ENCODE measurements around the gene GATAD2A.

GATAD2A gene

GRCh38 chr19:19495614-19496603 is 90.4 kb downstream of the GATAD2A start:
- Histone ChIP-seq H3K4me1 (ENCODE audit: control insufficient read depth in 1 of 2, insufficient read depth in 1 of 2, low read depth in 1 of 2, low read length in 1 of 2) (no peaks in the 10 kb centered on the region), H3K36me3 (peaks cover 92% of the 10 kb centered on the region), H3K9me3 (no peaks in the 10 kb centered on the region), H3K4me3 (ENCODE audit: low read depth in 1 of 2, low read length in 1 of 2) (no peak overlapping the region), H3K27me3 (no peaks in the 10 kb centered on the region), H3K27ac (no peak overlapping the region)
- no peak for TF ChIP-seq CTCF (IDR thresholded peaks at IDR 0.05)

- Histone ChIP-seq H3K27me3 (no peaks in the 10 kb centered on the region), H3K36me3 (peaks cover 97% of the 10 kb centered on the region), H3K4me1 (ENCODE audit: control insufficient read depth in 1 of 2, insufficient read depth in 1 of 2, low read depth in 1 of 2, low read length in 1 of 2) (no peaks in the 10 kb centered on the region), H3K9me3 (no peaks in the 10 kb centered on the region), H3K27ac (no peak overlapping the region), H3K4me3 (ENCODE audit: low read depth in 1 of 2, low read length in 1 of 2) (no peak overlapping the region)
- TF ChIP-seq CTCF (IDR thresholded peaks at IDR 0.05): no peak
These were observed 92.9 kb downstream of the GATAD2A start for GRCh38 chr19:19498255-19498991.

- no peak for TF ChIP-seq CTCF (IDR thresholded peaks at IDR 0.05)
- no peaks in the 10 kb centered on the region for H3K27me3 ChIP-seq
- H3K27ac ChIP-seq: no peak overlapping the region
- H3K9me3 ChIP-seq: no peaks in the 10 kb centered on the region
- H3K36me3 ChIP-seq: peaks cover 97% of the 10 kb centered on the region
- no peak overlapping the region for H3K4me3 ChIP-seq (ENCODE audit: low read depth in 1 of 2, low read length in 1 of 2)
- H3K4me1 ChIP-seq (ENCODE audit: control insufficient read depth in 1 of 2, insufficient read depth in 1 of 2, low read depth in 1 of 2, low read length in 1 of 2): no peaks in the 10 kb centered on the region
These were observed 94.0 kb downstream of the GATAD2A start for GRCh38 chr19:19499272-19499995.

GRCh38 chr19:19500975-19501644 is 95.6 kb downstream of the GATAD2A start:
- Histone ChIP-seq H3K27me3 (no peaks in the 10 kb centered on the region), H3K9me3 (no peaks in the 10 kb centered on the region), H3K36me3 (peaks cover 100% of the 10 kb centered on the region), H3K27ac (no peak overlapping the region), H3K4me3 (ENCODE audit: low read depth in 1 of 2, low read length in 1 of 2) (no peak overlapping the region), H3K4me1 (ENCODE audit: control insufficient read depth in 1 of 2, insufficient read depth in 1 of 2, low read depth in 1 of 2, low read length in 1 of 2) (no peaks in the 10 kb centered on the region)
- no peak for TF ChIP-seq CTCF (IDR thresholded peaks at IDR 0.05)

- H3K27ac ChIP-seq: no peak overlapping the region
- H3K36me3 ChIP-seq: peaks cover 100% of the 10 kb centered on the region
- H3K4me3 ChIP-seq (ENCODE audit: low read depth in 1 of 2, low read length in 1 of 2): no peak overlapping the region
- no peaks in the 10 kb centered on the region for H3K4me1 ChIP-seq (ENCODE audit: control insufficient read depth in 1 of 2, insufficient read depth in 1 of 2, low read depth in 1 of 2, low read length in 1 of 2)
- no peak for TF ChIP-seq CTCF (IDR thresholded peaks at IDR 0.05)
- no peaks in the 10 kb centered on the region for H3K9me3 ChIP-seq
- H3K27me3 ChIP-seq: no peaks in the 10 kb centered on the region
These were observed 96.3 kb downstream of the GATAD2A start for GRCh38 chr19:19501798-19502197.

All from neutrophil (primary cell).